A549 treated with GW870086 at 1 μM for 4 hours (cell line): ENCODE data around the gene PTCD1. TPM values are rescaled to one million over a fixed set of nuclear protein-coding genes. Genes with fewer than 3 reads are reported as not detected.

Experiments
- total RNA-seq: library from RNA; stranded (reverse); fragments of 200-300 nt; extraction: Qiagen RNA extraction; gene quantifications from 5 replicates; pipeline ENCODE4 v1.2.3, GENCODE V29; 2022; ENCODE audit warnings: low read depth

The PTCD1 gene
- 5.8 to 8.7 TPM (median 7.5 TPM) in 5 replicates for total RNA-seq

GRCh38 chr7:99438573-99439480 lies at the start of gene PTCD1, which contains the start of gene CPSF4:
Gene PTCD1 (minus strand): TSS chr7:99438798. CDS start chr7:99435242, 3,556 bp downstream.
Gene CPSF4 (plus strand): TSS chr7:99438943. CDS start chr7:99439083, 140 bp downstream.

GRCh38 chr7:99472561-99473314 lies 34.1 kb upstream of the PTCD1 start, which contains the start of gene ZNF789:
Gene ZNF789 (plus strand): TSS chr7:99472890. CDS start chr7:99476457, 3,567 bp downstream.

GRCh38 chr7:99408379-99409191 lies 30.0 kb downstream of the PTCD1 start, which contains the start of the genes BUD31 and PDAP1:
Gene BUD31 (plus strand): TSS chr7:99408969. CDS start chr7:99411093, 2,124 bp downstream.
Gene PDAP1 (minus strand): TSS chr7:99408597. CDS start chr7:99408548, 49 bp downstream.

GRCh38 chr7:99374111-99375064 lies 64.2 kb downstream of the PTCD1 start, which contains the start of gene ARPC1B:
Gene ARPC1B (plus strand): TSS chr7:99374730. CDS start chr7:99385715, 10,985 bp downstream.

Other genes starting within 250 kb of the PTCD1 start
- gene KPNA7, start 230.7 kb downstream of the PTCD1 start, total RNA-seq, result 0.85 to 1.4 TPM (median 1.2 TPM) in 5 replicates
- gene MYH16, start 166.0 kb downstream of the PTCD1 start, total RNA-seq, result 0.32 to 0.70 TPM (median 0.39 TPM) in 5 replicates
- 121 to 134 TPM (median 125 TPM) in 5 replicates for gene ARPC1A, start 112.9 kb downstream of the PTCD1 start, total RNA-seq
- gene ARPC1B, start 64.1 kb downstream of the PTCD1 start, total RNA-seq, result 270 to 304 TPM (median 283 TPM) in 5 replicates
- 165 to 205 TPM (median 176 TPM) in 5 replicates for gene PDAP1, start 30.2 kb downstream of the PTCD1 start, total RNA-seq
- gene BUD31, start 29.8 kb downstream of the PTCD1 start, total RNA-seq, result 131 to 155 TPM (median 144 TPM) in 5 replicates
- gene CPSF4, start 145 bp upstream of the PTCD1 start, total RNA-seq, result 32.9 to 43.8 TPM (median 40.8 TPM) in 5 replicates
- gene ATP5MF, start 27.4 kb upstream of the PTCD1 start, total RNA-seq, result 868 to 1,459 TPM (median 873 TPM) in 5 replicates
- 6.8 to 11.9 TPM (median 8.2 TPM) in 5 replicates for gene ZNF789, start 34.1 kb upstream of the PTCD1 start, total RNA-seq
- 15.6 to 21.2 TPM (median 18.3 TPM) in 5 replicates for gene ZNF394, start 61.5 kb upstream of the PTCD1 start, total RNA-seq
- gene ZKSCAN5, start 65.9 kb upstream of the PTCD1 start, total RNA-seq, result 9.0 to 9.9 TPM (median 9.2 TPM) in 5 replicates
- gene FAM200A, start 113.3 kb upstream of the PTCD1 start, total RNA-seq, result 4.9 to 7.0 TPM (median 6.9 TPM) in 5 replicates
- 52.7 to 61.6 TPM (median 54.2 TPM) in 5 replicates for gene ZNF655, start 119.8 kb upstream of the PTCD1 start, total RNA-seq
- gene TMEM225B, start 159.5 kb upstream of the PTCD1 start, total RNA-seq, result 0.91 to 1.6 TPM (median 1.0 TPM) in 5 replicates
- gene ZSCAN25, start 178.1 kb upstream of the PTCD1 start, total RNA-seq, result 8.2 to 10.3 TPM (median 9.1 TPM) in 5 replicates
- gene CYP3A5, start 241.2 kb upstream of the PTCD1 start, total RNA-seq, result 0.91 to 1.6 TPM (median 1.4 TPM) in 5 replicates